ENCODE measurements around the gene HPN.
"Not testable (repeated sequence)": the region's sequence is repeated elsewhere in the genome, so short reads cannot be mapped to it uniquely, and the experiment has no call there.

HPN gene

GRCh38 chr19:35100588-35101533 is 59.3 kb downstream of the HPN start:
- POLR2A ChIA-PET: no interaction called here
- Histone ChIP-seq H3K27ac (ENCODE audit: insufficient read depth in 1 of 2, low read depth in 1 of 2, low read length in 2 of 2, poor library complexity in 1 of 2, severe bottlenecking in 2 of 2) (no peak overlapping the region), H3K27me3 (replicated peaks in 2 of 5; ENCODE audit: control insufficient read depth in 4 of 5, insufficient read depth in 5 of 5, low read length in 4 of 5) (no peaks in the 10 kb centered on the region), H3K4me1 (ENCODE audit: control extremely low read depth in 1 of 4, control insufficient read depth in 4 of 4, insufficient read depth in 4 of 4, low read length in 3 of 4) (no peaks in the 10 kb centered on the region), H3K36me3 (ENCODE audit: control insufficient read depth in 4 of 4, insufficient read depth in 4 of 4, low read length in 3 of 4) (no peaks in the 10 kb centered on the region), H3K9me3 (ENCODE audit: control extremely low read depth in 1 of 5, control insufficient read depth in 4 of 5, insufficient read depth in 2 of 5, low read depth in 1 of 5, low read length in 4 of 5) (no peaks in the 10 kb centered on the region), H3K4me3 (ENCODE audit: control insufficient read depth in 1 of 7, extremely low read depth in 1 of 7, insufficient read depth in 4 of 7, low read depth in 2 of 7, low read length in 6 of 7) (no peak overlapping the region)
- DNase-seq: no peak
- 98% methylated on average over 13 of the region's 16 CpGs for WGBS (ENCODE audit: insufficient coverage)
- CTCF ChIA-PET: interaction anchor here (0.6 to 3.2 kb wide), 9 partner anchors 10 to 57 kb away, joined by 3 to 14 read pairs (median 4); partner anchors contain the start of gene LGI4

- H3K27me3 ChIP-seq (replicated peaks in 2 of 5; ENCODE audit: control insufficient read depth in 4 of 5, insufficient read depth in 5 of 5, low read length in 4 of 5); DNase-seq; H3K4me3 ChIP-seq (ENCODE audit: control insufficient read depth in 1 of 7, extremely low read depth in 1 of 7, insufficient read depth in 4 of 7, low read depth in 2 of 7, low read length in 6 of 7); H3K9me3 ChIP-seq (ENCODE audit: control extremely low read depth in 1 of 5, control insufficient read depth in 4 of 5, insufficient read depth in 2 of 5, low read depth in 1 of 5, low read length in 4 of 5); H3K4me1 ChIP-seq (ENCODE audit: control extremely low read depth in 1 of 4, control insufficient read depth in 4 of 4, insufficient read depth in 4 of 4, low read length in 3 of 4); H3K36me3 ChIP-seq (ENCODE audit: control insufficient read depth in 4 of 4, insufficient read depth in 4 of 4, low read length in 3 of 4); H3K27ac ChIP-seq (ENCODE audit: insufficient read depth in 1 of 2, low read depth in 1 of 2, low read length in 2 of 2, poor library complexity in 1 of 2, severe bottlenecking in 2 of 2): not testable (repeated sequence)
- POLR2A ChIA-PET: interaction anchor here (0.6 kb wide), 1 partner anchor 8 kb away, joined by 4 read pairs; no protein-coding TSS in a partner anchor
- 83% methylated on average over 2 of the region's 10 CpGs for WGBS (ENCODE audit: insufficient coverage)
- CTCF ChIA-PET: interaction anchor here (1.2 to 2.7 kb wide), 3 partner anchors 15 to 34 kb away, joined by 3 to 12 read pairs (median 4); partner anchors contain the start of gene LGI4
These were observed 60.4 kb downstream of the HPN start for GRCh38 chr19:35101949-35102348.

DNA sequence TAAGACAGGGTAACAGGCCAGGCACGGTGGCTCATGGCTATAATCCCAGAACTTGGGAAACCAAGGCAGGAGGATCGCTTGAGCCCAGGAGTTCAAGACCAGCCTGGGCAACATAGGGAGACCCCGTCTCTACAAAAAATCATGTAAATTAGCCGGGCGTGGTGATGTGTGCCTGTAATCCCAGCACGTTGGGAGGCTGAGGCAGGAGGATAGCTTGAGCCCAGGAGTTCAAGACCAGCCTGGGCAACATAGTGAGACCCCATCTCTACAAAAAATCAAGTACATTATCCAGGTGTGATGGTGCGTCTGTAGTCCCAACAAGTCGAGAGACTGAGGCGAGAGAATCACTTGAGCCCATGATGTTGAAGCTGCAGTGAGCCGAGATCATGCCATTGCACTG is 62.1 kb downstream of the HPN start:
- H3K36me3 ChIP-seq (ENCODE audit: control insufficient read depth in 4 of 4, insufficient read depth in 4 of 4, low read length in 3 of 4); H3K27ac ChIP-seq (ENCODE audit: insufficient read depth in 1 of 2, low read depth in 1 of 2, low read length in 2 of 2, poor library complexity in 1 of 2, severe bottlenecking in 2 of 2); H3K9me3 ChIP-seq (ENCODE audit: control extremely low read depth in 1 of 5, control insufficient read depth in 4 of 5, insufficient read depth in 2 of 5, low read depth in 1 of 5, low read length in 4 of 5); POLR2A ChIA-PET; DNase-seq; H3K4me3 ChIP-seq (ENCODE audit: control insufficient read depth in 1 of 7, extremely low read depth in 1 of 7, insufficient read depth in 4 of 7, low read depth in 2 of 7, low read length in 6 of 7); H3K4me1 ChIP-seq (ENCODE audit: control extremely low read depth in 1 of 4, control insufficient read depth in 4 of 4, insufficient read depth in 4 of 4, low read length in 3 of 4); H3K27me3 ChIP-seq (replicated peaks in 2 of 5; ENCODE audit: control insufficient read depth in 4 of 5, insufficient read depth in 5 of 5, low read length in 4 of 5): not testable (repeated sequence)
- WGBS (ENCODE audit: insufficient coverage): 79% methylated on average over 10 of the region's 10 CpGs
- CTCF ChIA-PET: interaction anchor here (1.7 kb wide), 1 partner anchor 32 kb away, joined by 4 read pairs; no protein-coding TSS in a partner anchor

DNA sequence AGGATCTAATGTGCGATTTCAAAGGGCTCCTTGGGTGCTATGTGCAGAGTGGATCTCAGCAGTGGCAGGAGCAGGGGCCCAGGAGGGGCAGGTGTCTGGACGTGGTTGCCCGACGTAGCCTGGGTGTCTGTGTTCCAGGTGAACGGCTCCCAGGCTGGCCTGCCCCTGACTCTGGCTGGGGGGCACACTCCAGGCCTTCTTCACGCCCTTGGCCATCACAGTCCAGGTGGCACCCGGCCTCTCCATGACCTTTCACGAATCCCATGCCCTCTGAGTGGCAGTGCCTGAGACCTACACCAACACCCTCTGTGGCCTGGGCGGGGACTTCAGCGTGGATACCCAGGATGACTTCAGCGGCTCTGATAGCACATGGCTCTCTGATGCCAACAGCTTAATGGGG is 62.8 kb downstream of the HPN start:
- 95% methylated on average over 11 of the region's 11 CpGs for WGBS (ENCODE audit: insufficient coverage)
- ChIA-PET POLR2A (no interaction called here), CTCF (interaction anchor here (1.7 kb wide), 1 partner anchor 32 kb away, joined by 4 read pairs; no protein-coding TSS in a partner anchor)
- H3K27me3 ChIP-seq (replicated peaks in 2 of 5; ENCODE audit: control insufficient read depth in 4 of 5, insufficient read depth in 5 of 5, low read length in 4 of 5): no peaks in the 10 kb centered on the region
- no peaks in the 10 kb centered on the region for H3K9me3 ChIP-seq (ENCODE audit: control extremely low read depth in 1 of 5, control insufficient read depth in 4 of 5, insufficient read depth in 2 of 5, low read depth in 1 of 5, low read length in 4 of 5)
- H3K36me3 ChIP-seq (ENCODE audit: control insufficient read depth in 4 of 4, insufficient read depth in 4 of 4, low read length in 3 of 4): no peaks in the 10 kb centered on the region
- H3K4me3 ChIP-seq (ENCODE audit: control insufficient read depth in 1 of 7, extremely low read depth in 1 of 7, insufficient read depth in 4 of 7, low read depth in 2 of 7, low read length in 6 of 7): no peak overlapping the region
- DNase-seq: no peak
- peaks cover 0 to under 1% (median 0%) of the 10 kb centered on the region in 4 experiments for H3K4me1 ChIP-seq (ENCODE audit: control extremely low read depth in 1 of 4, control insufficient read depth in 4 of 4, insufficient read depth in 4 of 4, low read length in 3 of 4)
- H3K27ac ChIP-seq (ENCODE audit: insufficient read depth in 1 of 2, low read depth in 1 of 2, low read length in 2 of 2, poor library complexity in 1 of 2, severe bottlenecking in 2 of 2): no peak overlapping the region

DNA sequence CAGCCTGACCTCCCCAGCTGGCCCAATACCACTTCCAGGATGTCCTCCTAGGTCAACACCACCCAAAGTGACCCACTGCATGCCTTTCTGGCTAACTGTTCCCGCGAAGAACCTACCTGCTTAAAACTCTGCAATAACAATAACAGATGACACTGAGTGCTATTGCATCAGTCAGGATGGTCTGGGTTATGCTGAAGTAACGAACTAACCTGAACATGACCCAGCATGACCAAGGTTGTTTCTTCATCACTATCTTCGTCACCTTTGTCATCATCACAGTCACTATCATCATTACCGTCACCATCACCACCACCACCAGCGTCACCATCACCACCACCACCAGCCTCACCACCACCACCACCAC is 63.5 kb downstream of the HPN start:
- Histone ChIP-seq H3K36me3 (ENCODE audit: control insufficient read depth in 4 of 4, insufficient read depth in 4 of 4, low read length in 3 of 4) (no peaks in the 10 kb centered on the region), H3K27ac (ENCODE audit: insufficient read depth in 1 of 2, low read depth in 1 of 2, low read length in 2 of 2, poor library complexity in 1 of 2, severe bottlenecking in 2 of 2) (no peak overlapping the region), H3K27me3 (replicated peaks in 2 of 5; ENCODE audit: control insufficient read depth in 4 of 5, insufficient read depth in 5 of 5, low read length in 4 of 5) (no peaks in the 10 kb centered on the region), H3K4me1 (ENCODE audit: control extremely low read depth in 1 of 4, control insufficient read depth in 4 of 4, insufficient read depth in 4 of 4, low read length in 3 of 4) (peaks cover 0 to 7% (median 2%) of the 10 kb centered on the region in 4 experiments), H3K4me3 (ENCODE audit: control insufficient read depth in 1 of 7, extremely low read depth in 1 of 7, insufficient read depth in 4 of 7, low read depth in 2 of 7, low read length in 6 of 7) (no peak overlapping the region), H3K9me3 (ENCODE audit: control extremely low read depth in 1 of 5, control insufficient read depth in 4 of 5, insufficient read depth in 2 of 5, low read depth in 1 of 5, low read length in 4 of 5) (no peaks in the 10 kb centered on the region)
- no peak for DNase-seq
- CTCF ChIA-PET: interaction anchor here (1.7 kb wide), 1 partner anchor 31 kb away, joined by 4 read pairs; no protein-coding TSS in a partner anchor
- POLR2A ChIA-PET: no interaction called here
- WGBS (ENCODE audit: insufficient coverage): 100% methylated on average over 6 of the region's 6 CpGs

GRCh38 chr19:35105411-35106290 is 64.1 kb downstream of the HPN start:
- Histone ChIP-seq H3K9me3 (ENCODE audit: control extremely low read depth in 1 of 5, control insufficient read depth in 4 of 5, insufficient read depth in 2 of 5, low read depth in 1 of 5, low read length in 4 of 5) (no peaks in the 10 kb centered on the region), H3K4me1 (ENCODE audit: control extremely low read depth in 1 of 4, control insufficient read depth in 4 of 4, insufficient read depth in 4 of 4, low read length in 3 of 4) (peaks cover 0 to 7% (median 2%) of the 10 kb centered on the region in 4 experiments), H3K36me3 (ENCODE audit: control insufficient read depth in 4 of 4, insufficient read depth in 4 of 4, low read length in 3 of 4) (no peaks in the 10 kb centered on the region), H3K27me3 (replicated peaks in 2 of 5; ENCODE audit: control insufficient read depth in 4 of 5, insufficient read depth in 5 of 5, low read length in 4 of 5) (no peaks in the 10 kb centered on the region), H3K27ac (ENCODE audit: insufficient read depth in 1 of 2, low read depth in 1 of 2, low read length in 2 of 2, poor library complexity in 1 of 2, severe bottlenecking in 2 of 2) (no peak overlapping the region), H3K4me3 (ENCODE audit: control insufficient read depth in 1 of 7, extremely low read depth in 1 of 7, insufficient read depth in 4 of 7, low read depth in 2 of 7, low read length in 6 of 7) (no peak overlapping the region)
- peak in 1 of 3 donors; percentile 30 for DNase-seq
- WGBS (ENCODE audit: insufficient coverage): 89% methylated on average over 28 of the region's 30 CpGs
- ChIA-PET CTCF (interaction anchor here (1.0 to 1.7 kb wide), 2 partner anchors 13 to 30 kb away, joined by 4 read pairs; no protein-coding TSS in a partner anchor), POLR2A (no interaction called here)
